ENCODE data around the gene OBP2A.

DNA sequence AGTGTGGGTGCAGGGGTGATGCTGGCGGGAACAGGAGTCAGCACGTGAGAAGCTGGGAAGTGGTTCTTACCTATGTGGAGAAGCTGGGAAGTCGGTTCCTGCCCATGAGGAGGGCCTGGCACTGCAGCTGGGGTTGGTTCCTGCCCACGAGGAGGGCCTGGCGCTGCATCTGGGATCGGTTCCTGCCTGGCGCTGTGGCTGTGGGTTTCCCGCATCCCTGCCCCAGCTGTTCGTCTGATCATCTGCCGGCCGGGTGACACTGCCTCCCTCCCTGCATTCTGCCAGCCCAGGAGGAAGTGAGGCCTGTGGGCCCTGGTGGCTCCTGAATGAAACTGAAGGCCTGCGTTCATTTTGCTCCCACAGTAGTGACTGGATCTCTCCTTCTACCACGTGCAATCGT lies 5.1 kb downstream of the OBP2A start:
- TF ChIP-seq EZH2 (IDR thresholded peaks at IDR 0.05; ENCODE audit: borderline replicate concordance, low read length) = no peak
- TF ChIP-seq, protein P1, sequence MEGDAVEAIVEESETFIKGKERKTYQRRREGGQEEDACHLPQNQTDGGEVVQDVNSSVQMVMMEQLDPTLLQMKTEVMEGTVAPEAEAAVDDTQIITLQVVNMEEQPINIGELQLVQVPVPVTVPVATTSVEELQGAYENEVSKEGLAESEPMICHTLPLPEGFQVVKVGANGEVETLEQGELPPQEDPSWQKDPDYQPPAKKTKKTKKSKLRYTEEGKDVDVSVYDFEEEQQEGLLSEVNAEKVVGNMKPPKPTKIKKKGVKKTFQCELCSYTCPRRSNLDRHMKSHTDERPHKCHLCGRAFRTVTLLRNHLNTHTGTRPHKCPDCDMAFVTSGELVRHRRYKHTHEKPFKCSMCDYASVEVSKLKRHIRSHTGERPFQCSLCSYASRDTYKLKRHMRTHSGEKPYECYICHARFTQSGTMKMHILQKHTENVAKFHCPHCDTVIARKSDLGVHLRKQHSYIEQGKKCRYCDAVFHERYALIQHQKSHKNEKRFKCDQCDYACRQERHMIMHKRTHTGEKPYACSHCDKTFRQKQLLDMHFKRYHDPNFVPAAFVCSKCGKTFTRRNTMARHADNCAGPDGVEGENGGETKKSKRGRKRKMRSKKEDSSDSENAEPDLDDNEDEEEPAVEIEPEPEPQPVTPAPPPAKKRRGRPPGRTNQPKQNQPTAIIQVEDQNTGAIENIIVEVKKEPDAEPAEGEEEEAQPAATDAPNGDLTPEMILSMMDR (IDR thresholded peaks at IDR 0.05; ENCODE audit: low read length) = no peak

All from OCI-LY1 (cell line).